Measurements from ENCODE around the gene ARGLU1. TPM values are rescaled to one million over a fixed set of nuclear protein-coding genes. Genes with fewer than 3 reads are reported as not detected.

ARGLU1 gene
- total RNA-seq, 1 experiment from 2014 or later = 96.9 TPM

GRCh38 chr13:106586648-106587166, 18.8 kb upstream of the ARGLU1 start:
- Histone ChIP-seq H3K23me2 (ENCODE audit: insufficient read length, low read depth, low read length, poor library complexity, severe bottlenecking) (no peaks in the 10 kb centered on the region), H3K4me1 (ENCODE audit: insufficient read depth, low read length) (no peaks in the 10 kb centered on the region), H4K91ac (ENCODE audit: insufficient read length, low read depth, low read length) (no peak overlapping the region), H3K9ac (ENCODE audit: extremely low read depth, insufficient read length, low read length) (no peak overlapping the region), H2AFZ (ENCODE audit: low read length) (no peak overlapping the region), H2BK120ac (ENCODE audit: low read depth, low read length, poor library complexity, severe bottlenecking) (no peak overlapping the region), H3K79me2 (ENCODE audit: insufficient read depth, low read length) (no peaks in the 10 kb centered on the region), H2BK5ac (ENCODE audit: insufficient read length, low read length) (no peak overlapping the region), H2BK15ac (ENCODE audit: low read depth, low read length) (no peak overlapping the region), H3K27me3 (ENCODE audit: insufficient read depth, low read length) (no peaks in the 10 kb centered on the region), H3K9me3 (ENCODE audit: control insufficient read depth, low read depth, low read length) (peaks cover 3% of the 10 kb centered on the region), H2BK20ac (ENCODE audit: low read depth, low read length, poor library complexity, severe bottlenecking) (no peak overlapping the region), H4K8ac (replicated peaks; ENCODE audit: insufficient read length, low read depth, low read length) (no peak overlapping the region), H3K4ac (ENCODE audit: low read depth, low read length) (no peak overlapping the region), H2AK5ac (ENCODE audit: insufficient read length, low read length) (no peak overlapping the region), H4K20me1 (ENCODE audit: control insufficient read depth, insufficient read depth, insufficient read length) (no peaks in the 10 kb centered on the region), H3K27ac (ENCODE audit: insufficient read length, low read depth, low read length) (no peak overlapping the region), H4K5ac (ENCODE audit: insufficient read length, low read depth, low read length) (no peak overlapping the region), H3K56ac (ENCODE audit: insufficient read length, low read depth, low read length) (no peak overlapping the region), H3K14ac (ENCODE audit: insufficient read depth, low read length) (no peak overlapping the region), H3T11ph (ENCODE audit: low read length) (no peak overlapping the region), H3K79me1 (ENCODE audit: insufficient read depth, low read depth, low read length, poor library complexity, severe bottlenecking) (no peaks in the 10 kb centered on the region), H3K23ac (ENCODE audit: insufficient read length, low read depth, low read length) (no peak overlapping the region), H3K4me2 (ENCODE audit: insufficient read depth, insufficient read length, low read length) (no peak overlapping the region), H3K18ac (ENCODE audit: insufficient read length, low read depth, low read length) (no peak overlapping the region), H2BK12ac (ENCODE audit: insufficient read length, low read depth, low read length) (no peak overlapping the region)
- Mint-ChIP-seq H3K36me3 (ENCODE audit: insufficient read depth in 1 of 3, low read depth in 3 of 3) (peaks cover 18 to 31% (median 21%) of the 10 kb centered on the region in 3 experiments), H3K4me3 (no peak overlapping the region), H3K9me3 (peaks cover 27 to 31% of the 10 kb centered on the region in 2 experiments), H3K27ac (no peak overlapping the region), H3K27me3 (ENCODE audit: low read depth) (no peaks in the 10 kb centered on the region; the same call in 1 of the 2 replicates), H3K4me1 (no peaks in the 10 kb centered on the region)
- TF ChIP-seq, protein P1, sequence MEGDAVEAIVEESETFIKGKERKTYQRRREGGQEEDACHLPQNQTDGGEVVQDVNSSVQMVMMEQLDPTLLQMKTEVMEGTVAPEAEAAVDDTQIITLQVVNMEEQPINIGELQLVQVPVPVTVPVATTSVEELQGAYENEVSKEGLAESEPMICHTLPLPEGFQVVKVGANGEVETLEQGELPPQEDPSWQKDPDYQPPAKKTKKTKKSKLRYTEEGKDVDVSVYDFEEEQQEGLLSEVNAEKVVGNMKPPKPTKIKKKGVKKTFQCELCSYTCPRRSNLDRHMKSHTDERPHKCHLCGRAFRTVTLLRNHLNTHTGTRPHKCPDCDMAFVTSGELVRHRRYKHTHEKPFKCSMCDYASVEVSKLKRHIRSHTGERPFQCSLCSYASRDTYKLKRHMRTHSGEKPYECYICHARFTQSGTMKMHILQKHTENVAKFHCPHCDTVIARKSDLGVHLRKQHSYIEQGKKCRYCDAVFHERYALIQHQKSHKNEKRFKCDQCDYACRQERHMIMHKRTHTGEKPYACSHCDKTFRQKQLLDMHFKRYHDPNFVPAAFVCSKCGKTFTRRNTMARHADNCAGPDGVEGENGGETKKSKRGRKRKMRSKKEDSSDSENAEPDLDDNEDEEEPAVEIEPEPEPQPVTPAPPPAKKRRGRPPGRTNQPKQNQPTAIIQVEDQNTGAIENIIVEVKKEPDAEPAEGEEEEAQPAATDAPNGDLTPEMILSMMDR (conservative IDR thresholded peaks at IDR 0.05) = no peak
- WGBS (ENCODE audit: extremely low coverage, insufficient read length, low lambda C conversion rate) = no CpG with 5 or more reads among the region's 4 CpGs
- DNase-seq = no peak
